ENCODE results near the gene RBFOX2.
A peak's percentile ranks its signal among the peaks of the same experiment; 100 is the strongest.

The RBFOX2 gene

GRCh38 chr22:35854334-35854733 lies 174.3 kb downstream of the RBFOX2 start:
- DNase-seq = no peak

DNA sequence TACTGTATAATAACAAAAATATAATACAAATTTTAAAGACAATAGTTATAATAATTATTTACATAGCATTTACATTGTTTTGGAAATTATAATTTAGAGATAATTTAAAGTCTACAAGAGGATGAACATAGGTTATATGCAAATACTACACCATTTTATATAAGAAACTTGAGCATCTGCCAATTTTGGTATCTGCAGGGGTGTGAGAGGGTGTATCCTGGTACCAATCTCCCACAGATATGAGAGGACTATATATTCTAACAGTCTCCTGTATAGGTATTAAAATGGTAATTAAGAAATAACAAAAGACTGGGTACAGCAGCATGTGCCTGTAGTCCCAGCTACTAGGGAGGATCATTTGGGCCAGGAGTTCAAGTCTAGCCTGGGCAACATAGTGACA lies 176.5 kb downstream of the RBFOX2 start:
- DNase-seq = no peak

DNA sequence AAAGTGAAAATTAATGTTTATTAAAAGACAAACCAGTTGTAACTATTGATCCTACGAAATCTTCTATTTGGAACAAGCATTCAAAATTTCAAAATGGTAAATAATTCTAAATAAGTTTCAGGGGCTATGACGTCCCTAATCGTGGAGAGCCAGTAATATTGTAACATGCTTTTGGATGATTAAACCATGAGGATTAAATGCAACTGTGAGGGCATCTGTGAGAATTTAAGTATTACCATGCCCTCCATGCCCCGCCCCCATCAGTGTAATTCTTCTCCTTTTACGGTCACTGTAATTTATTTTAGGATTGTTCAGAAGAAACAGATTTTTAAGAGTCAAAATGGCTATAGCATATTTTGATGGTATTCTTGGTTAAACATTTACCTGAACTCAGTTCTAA lies 177.8 kb downstream of the RBFOX2 start:
- no peak for DNase-seq

GRCh38 chr22:35846804-35847203 lies 181.8 kb downstream of the RBFOX2 start:
- DNase-seq = no peak

- no peak for DNase-seq
Measured at GRCh38 chr22:35844886-35845285, 183.7 kb downstream of the RBFOX2 start.

DNA sequence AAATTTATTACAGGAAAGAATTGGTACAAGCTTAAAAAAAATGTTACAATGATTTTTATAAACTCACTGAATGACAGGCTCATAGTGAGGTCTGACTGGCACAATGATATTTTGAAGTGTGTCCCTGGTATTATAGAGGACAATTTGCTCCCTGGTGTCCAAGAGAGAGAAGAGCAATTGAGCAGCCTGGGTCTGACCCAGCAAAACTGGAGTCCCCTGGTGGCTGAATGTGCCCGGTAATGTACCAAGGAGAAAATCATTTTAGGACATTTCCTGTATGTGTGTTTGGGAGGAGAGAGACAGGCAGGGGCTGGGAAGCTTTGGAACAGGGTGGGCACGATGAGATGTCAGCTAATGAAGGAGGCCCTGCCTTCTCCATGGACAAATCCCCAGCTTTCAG lies 185.7 kb downstream of the RBFOX2 start:
- no peak for DNase-seq

DNA sequence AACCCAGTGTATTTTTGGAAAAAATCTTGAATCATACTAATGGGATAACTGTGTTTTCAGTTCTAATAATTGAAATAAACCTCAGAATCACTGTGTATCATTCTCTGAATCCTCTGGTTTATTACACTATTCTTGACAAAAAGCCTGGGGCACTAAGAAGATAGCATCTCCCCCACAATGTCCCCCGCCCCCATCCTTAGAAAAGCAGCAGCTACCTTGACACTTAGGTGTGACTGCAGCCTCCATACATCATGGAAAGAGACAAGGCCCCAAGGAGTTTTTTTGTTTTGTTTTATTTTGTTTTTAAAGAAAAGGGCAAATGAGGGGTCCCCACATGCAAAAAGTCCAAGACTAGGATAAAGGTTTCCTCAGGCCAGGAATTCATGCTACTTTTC lies 186.1 kb downstream of the RBFOX2 start:
- DNase-seq = no peak

DNA sequence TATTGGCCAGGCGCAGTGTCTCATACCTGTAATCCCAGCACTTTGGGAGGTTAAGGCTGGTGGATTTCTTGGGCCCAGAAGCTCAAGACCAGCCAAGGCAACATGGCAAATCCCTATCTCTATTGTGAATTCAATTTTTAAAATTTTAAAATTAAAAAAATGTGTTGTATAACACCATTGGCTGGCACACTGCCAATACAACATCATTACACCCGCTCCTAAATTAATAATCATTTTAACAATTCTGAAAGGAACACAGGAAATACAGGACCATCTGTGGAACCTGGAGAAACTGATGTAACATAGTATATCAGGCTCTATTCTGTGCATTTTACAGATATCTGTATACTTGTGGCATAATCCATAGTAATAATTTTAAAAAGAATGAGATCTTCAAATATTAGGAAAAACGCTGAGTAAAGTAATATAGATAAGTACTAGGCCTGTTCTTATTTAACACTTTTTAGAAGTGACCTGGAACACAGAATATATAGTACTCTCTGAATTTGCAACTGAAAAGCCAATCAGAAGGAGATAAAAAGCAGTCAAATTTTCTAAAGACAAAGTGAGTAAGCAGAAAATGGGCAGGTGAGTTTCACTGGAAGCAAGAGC lies 186.6 kb downstream of the RBFOX2 start:
- DNase-seq = no peak

GRCh38 chr22:35840302-35840739 lies 188.3 kb downstream of the RBFOX2 start:
- peak; percentile 3 for DNase-seq

DNA sequence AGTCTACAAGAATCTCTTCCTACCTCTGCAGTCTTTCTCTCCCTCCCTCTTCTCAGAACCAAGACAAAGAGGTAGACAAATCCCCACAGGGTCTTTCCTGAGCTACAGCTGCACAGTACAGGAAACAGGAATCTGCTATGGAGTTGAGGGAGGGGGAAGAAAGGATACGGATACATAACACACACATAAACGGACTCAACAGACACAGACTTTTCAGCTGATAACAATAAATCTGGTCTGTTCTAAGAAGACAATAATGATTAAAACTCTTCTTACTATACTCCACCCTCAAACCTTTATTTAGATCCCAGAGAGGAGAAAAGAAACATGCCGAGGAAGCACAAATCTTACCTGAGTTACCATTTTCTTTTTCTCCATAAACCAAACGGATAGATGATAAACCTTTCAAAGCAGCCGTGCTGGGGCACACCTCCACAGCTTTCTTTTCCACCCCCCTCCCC lies 188.8 kb downstream of the RBFOX2 start:
- DNase-seq = no peak

DNA sequence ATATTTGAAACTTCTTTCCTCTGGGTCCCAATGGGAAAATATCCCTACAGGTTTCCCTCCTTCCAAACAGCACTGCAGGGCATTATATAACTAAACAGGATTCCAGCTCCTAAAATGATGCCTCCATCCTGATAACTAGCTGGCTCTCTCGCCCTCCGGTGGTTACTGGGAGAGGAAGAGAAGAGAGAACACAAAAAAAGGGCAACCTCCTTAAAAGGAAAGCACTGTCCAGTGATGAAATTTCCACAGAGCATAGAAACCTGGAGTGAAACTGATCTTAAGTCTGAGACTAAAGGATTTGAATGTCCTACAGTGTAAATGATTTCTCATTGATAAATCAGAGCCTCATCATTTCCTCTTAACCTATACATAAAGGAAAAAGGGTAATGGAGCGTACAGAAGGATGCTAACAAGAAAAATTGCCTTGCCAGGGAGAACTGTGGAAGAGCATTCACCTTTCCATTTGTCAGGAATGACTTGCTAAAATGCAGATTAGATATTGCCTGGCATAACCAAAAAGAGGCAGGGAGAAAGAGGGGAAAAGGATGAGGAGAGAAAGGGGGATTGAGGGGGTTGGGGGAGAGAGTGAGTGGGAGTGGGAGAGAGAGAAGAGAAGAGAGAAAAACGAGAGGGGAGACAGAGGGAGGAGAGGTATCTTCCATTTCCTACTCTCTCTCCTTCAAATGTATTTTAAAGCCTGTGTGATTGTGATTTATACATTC lies 189.6 kb downstream of the RBFOX2 start:
- peak; percentile 6 for DNase-seq

GRCh38 chr22:35837101-35837727 lies 191.4 kb downstream of the RBFOX2 start:
- no peak for DNase-seq

DNA sequence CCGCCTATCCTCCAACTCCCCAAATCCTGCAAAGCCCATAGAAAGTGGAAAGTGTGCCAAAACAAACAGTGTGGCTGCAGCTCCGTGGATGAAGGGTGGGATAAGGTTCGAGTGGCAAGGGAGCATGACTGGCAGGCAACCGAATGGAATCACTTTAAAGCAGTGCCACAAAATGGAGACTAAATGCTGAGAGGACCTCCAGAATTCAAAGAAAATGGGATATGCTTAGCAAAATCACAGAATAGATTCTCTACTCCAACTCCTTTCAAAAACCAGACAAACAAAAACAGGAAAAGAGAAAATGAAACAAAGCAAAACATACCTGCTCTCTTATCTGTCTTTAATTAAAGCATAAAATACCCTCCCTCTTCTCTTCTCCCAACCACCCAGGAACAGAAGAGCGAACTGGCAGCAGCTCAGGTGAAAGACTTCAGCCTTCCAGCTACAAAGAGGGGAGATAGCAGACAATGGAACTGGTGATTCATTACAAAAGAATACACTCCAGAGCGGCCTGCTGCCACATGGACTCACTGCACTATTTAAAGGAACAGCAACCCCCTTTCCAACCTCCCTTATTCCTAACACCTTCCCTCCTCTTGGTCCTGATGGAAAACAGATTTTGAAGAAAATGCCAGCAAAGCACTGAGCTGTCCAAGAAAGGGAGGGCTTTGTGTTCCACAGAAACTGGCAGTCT lies 192.5 kb downstream of the RBFOX2 start:
- DNase-seq = peak; percentile 3

DNA sequence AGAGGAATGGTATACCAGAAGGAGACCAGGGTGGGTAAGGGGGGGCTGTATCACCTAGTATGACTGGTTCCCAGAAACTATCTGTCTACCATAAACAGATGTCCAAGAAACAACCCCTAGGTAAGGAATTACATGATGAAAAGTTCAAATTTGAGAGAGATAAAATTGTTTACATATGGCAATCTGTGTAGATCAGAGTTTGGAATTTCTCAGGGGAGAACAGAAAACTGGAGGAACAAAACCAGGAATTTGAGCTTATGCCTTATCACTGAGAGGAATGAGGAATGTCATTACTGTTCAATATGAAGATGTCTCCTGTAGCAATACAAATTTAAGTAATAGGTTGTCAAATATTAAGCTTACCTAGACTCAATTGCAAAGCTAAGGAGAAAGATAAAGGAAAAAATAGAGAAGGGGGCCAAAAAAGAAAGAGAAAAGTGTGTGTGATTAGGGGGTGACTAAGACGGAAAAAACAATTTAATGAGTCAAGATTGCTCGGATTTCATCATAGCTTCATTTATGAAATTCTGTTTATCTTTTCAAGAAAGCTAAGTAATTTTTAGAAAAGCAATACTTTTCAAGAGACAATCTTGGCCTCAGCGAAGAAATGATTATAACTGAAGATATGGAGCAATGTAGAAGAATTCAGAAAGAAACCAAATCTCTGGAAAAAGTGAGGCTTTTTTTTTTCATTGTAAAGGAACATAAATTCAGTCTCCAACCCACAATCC lies 193.2 kb downstream of the RBFOX2 start:
- peak; percentile 2 for DNase-seq

DNA sequence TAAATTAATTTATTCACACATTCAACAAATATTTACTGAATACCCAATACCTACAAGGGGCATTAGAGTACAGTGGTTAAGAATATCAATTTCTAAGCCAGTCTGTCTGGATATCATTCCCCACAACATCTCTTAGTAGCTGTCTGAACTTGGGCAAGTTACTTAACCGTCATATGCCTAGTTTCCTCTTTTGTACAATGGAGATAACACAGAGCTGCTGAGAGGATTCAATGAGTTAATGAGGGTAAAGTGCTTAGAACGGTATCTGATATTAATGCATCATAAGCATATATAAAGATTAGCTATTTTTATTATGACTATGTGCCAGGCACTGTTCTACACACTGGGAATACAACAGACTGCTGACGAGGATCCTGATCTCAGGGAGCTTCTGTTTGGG lies 194.6 kb downstream of the RBFOX2 start:
- no peak for DNase-seq

DNA sequence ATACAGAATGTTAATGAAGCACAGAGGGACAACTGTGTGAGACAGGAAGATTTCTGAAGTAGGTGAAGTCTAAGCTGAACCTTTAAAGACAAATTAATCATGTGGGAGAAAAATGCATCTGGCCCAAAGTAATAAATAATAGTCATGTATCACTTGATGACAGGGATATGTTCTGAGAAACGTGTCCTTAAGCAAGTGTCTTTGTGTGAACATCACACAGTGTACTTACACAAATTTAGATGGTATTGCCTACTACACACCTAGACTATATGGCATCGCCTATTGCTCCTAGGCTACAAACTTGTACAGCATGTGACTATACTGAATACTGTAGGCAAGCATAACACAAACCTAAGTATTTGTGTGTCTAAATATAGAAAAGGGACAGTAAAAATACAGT lies 198.3 kb downstream of the RBFOX2 start:
- DNase-seq = no peak

DNA sequence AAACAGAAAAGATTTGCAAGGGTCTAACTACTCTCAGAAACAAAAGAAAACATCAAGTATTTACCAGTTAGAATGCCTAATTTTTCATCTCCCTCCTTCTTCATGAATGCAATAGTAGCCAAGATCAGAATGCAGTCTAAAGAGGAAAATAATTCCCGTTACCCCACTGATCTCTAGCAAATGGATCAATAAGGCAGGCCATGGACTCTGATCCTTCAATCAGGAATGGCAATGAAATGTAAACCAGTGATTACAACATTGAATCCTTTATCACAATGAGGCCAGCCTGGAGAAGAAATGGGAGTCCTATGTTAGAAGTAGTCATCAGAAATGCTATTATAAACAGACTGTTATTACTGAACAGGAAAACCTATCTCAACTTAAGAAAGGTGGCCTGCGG lies 204.4 kb downstream of the RBFOX2 start:
- DNase-seq = no peak

- no peak for DNase-seq
Measured at GRCh38 chr22:35821654-35822053, 207.0 kb downstream of the RBFOX2 start.

GRCh38 chr22:35819421-35819820 lies 209.2 kb downstream of the RBFOX2 start:
- DNase-seq = no peak

- no peak for DNase-seq
Measured at GRCh38 chr22:35818897-35819296, 209.7 kb downstream of the RBFOX2 start.

DNA sequence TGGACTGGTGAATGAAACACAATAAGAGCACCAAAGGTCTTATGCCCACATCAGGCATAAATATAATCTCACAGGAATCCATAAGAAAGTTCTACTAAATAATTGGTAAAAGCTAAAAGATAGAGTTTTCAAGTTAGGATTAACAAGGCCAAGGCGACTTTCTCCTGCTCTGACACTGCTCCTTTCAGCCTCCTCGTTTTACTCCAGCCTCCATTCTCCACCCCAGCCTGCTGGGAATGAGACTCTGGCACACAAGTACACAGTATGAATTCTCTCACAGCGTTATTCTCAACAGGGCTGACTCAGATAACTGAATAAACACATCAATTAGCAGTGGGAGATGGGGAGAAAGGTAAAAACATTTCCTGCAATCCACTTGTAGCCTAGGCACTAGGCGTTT lies 216.0 kb downstream of the RBFOX2 start:
- no peak for DNase-seq

GRCh38 chr22:35811670-35812069 lies 217.0 kb downstream of the RBFOX2 start:
- DNase-seq = no peak

- no peak for DNase-seq
Measured at GRCh38 chr22:35809816-35810215, 218.8 kb downstream of the RBFOX2 start.
